Lower leg skin (tissue), 4 donors: Measurements from ENCODE around the gene CYP8B1. TPM values are rescaled to one million over a fixed set of nuclear protein-coding genes. Genes with fewer than 3 reads are reported as not detected.
A peak's percentile ranks its signal among the peaks of the same experiment; 100 is the strongest.

Experiments used
- DNase-seq, 2 donors: peaks; one replicate each; pipeline ENCODE4 v3.0.0-alpha.2; 2019; ENCODE audit warnings: low spot score in 2 of 2
- H3K4me3 ChIP-seq: fragments of 200-600 bp; sonication (generic); 2 replicates; pipeline ENCODE4 v1.5.1; 2017; ENCODE audit warnings: mild to moderate bottlenecking, low read depth; ENCODE audit not compliant: poor library complexity, severe bottlenecking
- POLR2A ChIP-seq, 2 donors: fragments of 450-650 bp; IDR thresholded peaks; one replicate each; pipeline ENCODE4 v1.6.1; 2016 to 2017; ENCODE audit warnings: antibody characterized with exemption in 2 of 2, mild to moderate bottlenecking in 1 of 2, moderate library complexity in 1 of 2
- WGBS, 2 donors: methylation state at CpG; one replicate each; pipeline ENCODE4 v1.1.5; 2018; 5-methylcytosine and 5-hydroxymethylcytosine counted together
- intact Hi-C: fragments of 100-400 bp; cut with DNase I; formaldehyde crosslinking; loops from one replicate; pipeline ENCODE4 v1.15.0; 2023; ENCODE audit warnings: low total_unique reads
- total RNA-seq, 4 donors: library from RNA; depleted of rRNA; stranded (reverse); fragments of >200 nt; gene quantifications; one replicate each; pipeline ENCODE4 v1.1.0, GENCODE V29; 2016
- TF ChIP-seq, protein P1 (sequence below), 3 donors: fragments of 450-650 bp; IDR thresholded peaks; one replicate each; pipeline ENCODE4 v1.5.1; 2016; ENCODE audit warnings: antibody characterized with exemption in 3 of 3, mild to moderate bottlenecking in 3 of 3, moderate library complexity in 2 of 3

CYP8B1 gene, protein sequence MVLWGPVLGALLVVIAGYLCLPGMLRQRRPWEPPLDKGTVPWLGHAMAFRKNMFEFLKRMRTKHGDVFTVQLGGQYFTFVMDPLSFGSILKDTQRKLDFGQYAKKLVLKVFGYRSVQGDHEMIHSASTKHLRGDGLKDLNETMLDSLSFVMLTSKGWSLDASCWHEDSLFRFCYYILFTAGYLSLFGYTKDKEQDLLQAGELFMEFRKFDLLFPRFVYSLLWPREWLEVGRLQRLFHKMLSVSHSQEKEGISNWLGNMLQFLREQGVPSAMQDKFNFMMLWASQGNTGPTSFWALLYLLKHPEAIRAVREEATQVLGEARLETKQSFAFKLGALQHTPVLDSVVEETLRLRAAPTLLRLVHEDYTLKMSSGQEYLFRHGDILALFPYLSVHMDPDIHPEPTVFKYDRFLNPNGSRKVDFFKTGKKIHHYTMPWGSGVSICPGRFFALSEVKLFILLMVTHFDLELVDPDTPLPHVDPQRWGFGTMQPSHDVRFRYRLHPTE
- total RNA-seq: not detected

DNA sequence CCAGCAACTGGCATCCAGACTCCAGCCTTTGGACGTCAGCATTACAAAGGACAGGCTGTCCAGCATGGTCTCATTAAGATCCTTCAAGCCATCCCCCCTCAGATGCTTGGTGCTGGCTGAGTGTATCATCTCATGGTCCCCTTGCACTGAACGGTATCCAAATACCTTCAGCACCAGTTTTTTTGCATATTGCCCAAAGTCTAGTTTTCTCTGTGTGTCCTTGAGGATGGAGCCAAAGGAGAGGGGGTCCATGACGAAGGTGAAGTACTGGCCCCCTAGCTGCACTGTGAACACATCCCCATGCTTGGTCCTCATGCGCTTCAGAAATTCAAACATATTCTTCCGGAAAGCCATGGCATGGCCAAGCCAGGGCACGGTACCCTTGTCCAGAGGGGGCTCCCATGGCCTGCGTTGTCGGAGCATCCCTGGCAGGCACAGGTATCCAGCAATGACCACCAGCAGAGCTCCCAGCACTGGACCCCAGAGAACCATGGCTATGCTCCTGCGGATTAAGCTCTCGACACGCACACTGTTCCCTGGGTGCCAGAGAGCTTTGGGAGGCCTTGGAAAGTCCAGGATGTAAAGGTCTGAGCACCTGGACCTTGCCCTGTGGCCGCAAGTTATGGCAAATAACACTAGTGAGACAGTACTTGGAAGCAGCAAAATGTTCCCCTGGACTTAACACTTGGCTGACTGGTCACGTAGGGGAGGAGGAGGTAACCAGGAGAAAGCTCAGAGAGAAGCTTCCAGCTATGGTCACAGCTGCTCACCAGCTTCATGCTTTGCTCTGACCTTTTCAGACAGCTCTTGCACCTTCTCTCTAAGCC, at the start of gene CYP8B1:
Gene CYP8B1, minus strand, starts transcription at position 555 of the 827 bp plus-strand sequence. Its CDS starts 63 bp downstream, at position 492.
- WGBS, 2 donors: 87 to 88% methylated on average over 13 of the region's 13 CpGs
- intact Hi-C loops: no loop called here
- no peak within 1 kb of the TSS for H3K4me3 ChIP-seq
- TF ChIP-seq, protein P1, sequence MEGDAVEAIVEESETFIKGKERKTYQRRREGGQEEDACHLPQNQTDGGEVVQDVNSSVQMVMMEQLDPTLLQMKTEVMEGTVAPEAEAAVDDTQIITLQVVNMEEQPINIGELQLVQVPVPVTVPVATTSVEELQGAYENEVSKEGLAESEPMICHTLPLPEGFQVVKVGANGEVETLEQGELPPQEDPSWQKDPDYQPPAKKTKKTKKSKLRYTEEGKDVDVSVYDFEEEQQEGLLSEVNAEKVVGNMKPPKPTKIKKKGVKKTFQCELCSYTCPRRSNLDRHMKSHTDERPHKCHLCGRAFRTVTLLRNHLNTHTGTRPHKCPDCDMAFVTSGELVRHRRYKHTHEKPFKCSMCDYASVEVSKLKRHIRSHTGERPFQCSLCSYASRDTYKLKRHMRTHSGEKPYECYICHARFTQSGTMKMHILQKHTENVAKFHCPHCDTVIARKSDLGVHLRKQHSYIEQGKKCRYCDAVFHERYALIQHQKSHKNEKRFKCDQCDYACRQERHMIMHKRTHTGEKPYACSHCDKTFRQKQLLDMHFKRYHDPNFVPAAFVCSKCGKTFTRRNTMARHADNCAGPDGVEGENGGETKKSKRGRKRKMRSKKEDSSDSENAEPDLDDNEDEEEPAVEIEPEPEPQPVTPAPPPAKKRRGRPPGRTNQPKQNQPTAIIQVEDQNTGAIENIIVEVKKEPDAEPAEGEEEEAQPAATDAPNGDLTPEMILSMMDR (IDR thresholded peaks at IDR 0.05): no peak
- TF ChIP-seq POLR2A (IDR thresholded peaks at IDR 0.05): no peak
- DNase-seq: peak in 1 of 2 donors; percentile 78

GRCh38 chr3:42923606-42924005, 47.9 kb upstream of the CYP8B1 start:
- intact Hi-C loops: no loop called here
- TF ChIP-seq POLR2A (IDR thresholded peaks at IDR 0.05): no peak
- TF ChIP-seq, protein P1 (IDR thresholded peaks at IDR 0.05): no peak
- H3K4me3 ChIP-seq: no peak overlapping the region
- DNase-seq: no peak
- WGBS, 2 donors: 86 to 92% methylated on average over 4 of the region's 4 CpGs

DNA sequence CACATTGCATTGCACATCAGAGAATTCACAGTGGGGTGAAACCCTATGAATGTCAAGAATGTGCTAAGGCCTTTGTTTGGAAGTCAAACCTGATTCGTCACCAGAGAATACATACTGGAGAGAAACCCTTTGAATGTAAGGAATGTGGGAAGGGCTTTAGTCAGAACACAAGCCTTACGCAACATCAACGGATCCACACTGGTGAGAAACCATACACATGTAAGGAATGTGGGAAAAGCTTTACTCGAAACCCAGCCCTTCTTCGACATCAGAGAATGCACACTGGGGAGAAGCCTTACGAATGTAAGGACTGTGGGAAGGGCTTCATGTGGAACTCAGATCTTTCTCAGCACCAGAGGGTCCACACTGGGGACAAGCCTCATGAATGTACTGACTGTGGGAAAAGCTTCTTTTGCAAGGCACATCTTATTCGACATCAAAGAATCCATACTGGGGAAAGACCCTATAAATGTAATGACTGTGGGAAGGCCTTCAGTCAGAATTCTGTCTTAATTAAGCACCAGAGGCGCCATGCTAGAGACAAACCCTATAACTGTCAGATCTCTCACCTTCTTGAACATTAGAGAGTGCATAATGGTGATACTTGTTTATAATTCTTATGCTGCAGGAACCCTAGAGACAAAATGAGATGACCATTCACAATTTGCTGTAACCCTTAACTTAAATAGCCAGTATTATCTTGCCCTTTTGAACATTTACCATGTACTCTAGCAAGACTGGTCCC, 39.3 kb upstream of the CYP8B1 start:
- H3K4me3 ChIP-seq: no peak overlapping the region
- 95 to 96% methylated on average over 8 of the region's 8 CpGs for WGBS, 2 donors
- no peak for DNase-seq
- intact Hi-C loops: no loop called here
- no peak for TF ChIP-seq POLR2A (IDR thresholded peaks at IDR 0.05)
- TF ChIP-seq, protein P1 (IDR thresholded peaks at IDR 0.05): no peak

GRCh38 chr3:42911551-42911950, 35.9 kb upstream of the CYP8B1 start:
- intact Hi-C loops: no loop called here
- TF ChIP-seq, protein P1 (IDR thresholded peaks at IDR 0.05): no peak
- no peak for TF ChIP-seq POLR2A (IDR thresholded peaks at IDR 0.05)
- H3K4me3 ChIP-seq: no peak overlapping the region
- DNase-seq: no peak
- WGBS, 2 donors: 94 to 99% methylated on average over 2 of the region's 2 CpGs

GRCh38 chr3:42908675-42909074, 33.0 kb upstream of the CYP8B1 start:
- no peak for TF ChIP-seq POLR2A (IDR thresholded peaks at IDR 0.05)
- TF ChIP-seq, protein P1 (IDR thresholded peaks at IDR 0.05): no peak
- WGBS, 2 donors: 95 to 96% methylated on average over 7 of the region's 7 CpGs
- intact Hi-C loops: no loop called here
- no peak overlapping the region for H3K4me3 ChIP-seq
- DNase-seq: no peak
